ENCODE data around the gene MEOX1.

The MEOX1 gene

DNA sequence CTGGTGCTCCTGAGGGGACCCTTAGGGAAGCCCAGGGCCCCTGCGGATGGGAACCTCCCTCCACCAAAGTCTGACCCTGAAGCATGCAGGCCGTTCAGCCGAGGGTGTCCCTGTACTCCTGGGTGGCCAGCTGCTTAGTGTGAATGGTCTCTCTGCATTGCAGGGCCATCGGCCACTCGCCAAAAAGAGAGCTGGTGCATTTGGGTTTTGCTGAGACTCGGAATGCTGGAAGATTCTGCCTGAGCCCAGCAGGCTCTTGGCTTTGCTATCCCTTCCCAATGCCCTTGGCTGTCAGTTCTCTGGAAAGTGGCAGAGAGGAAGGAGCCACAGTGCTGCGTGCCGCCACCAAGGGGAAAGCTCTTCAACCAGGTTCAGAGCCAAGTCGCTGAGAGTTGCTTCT lies 2.8 kb downstream of the MEOX1 start:
- no peak for DNase-seq (ENCODE audit: low read depth in 1 of 2, low spot score in 1 of 2)

- no peak for DNase-seq (ENCODE audit: low read depth in 1 of 2, low spot score in 1 of 2)
Observed at GRCh38 chr17:43655693-43656255, 5.9 kb downstream of the MEOX1 start.

DNA sequence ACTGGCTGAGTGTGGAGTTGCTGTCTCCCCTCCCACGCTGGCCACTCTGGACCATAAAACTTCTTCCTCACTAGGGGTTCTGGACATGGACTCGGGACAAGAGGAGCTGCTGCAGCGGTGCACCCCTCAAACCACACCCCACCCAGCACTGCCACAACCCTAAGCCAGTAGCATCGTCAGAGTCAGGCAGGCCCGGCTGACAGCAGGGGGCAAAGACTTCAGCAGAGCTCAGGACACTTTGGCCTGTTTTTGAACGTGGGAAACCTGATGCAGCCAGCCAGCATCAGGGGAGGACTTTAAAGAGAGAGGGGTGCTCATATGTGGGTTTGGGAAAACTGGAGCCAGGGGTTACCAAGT lies 9.6 kb downstream of the MEOX1 start:
- DNase-seq (ENCODE audit: low read depth in 1 of 2, low spot score in 1 of 2): no peak

DNA sequence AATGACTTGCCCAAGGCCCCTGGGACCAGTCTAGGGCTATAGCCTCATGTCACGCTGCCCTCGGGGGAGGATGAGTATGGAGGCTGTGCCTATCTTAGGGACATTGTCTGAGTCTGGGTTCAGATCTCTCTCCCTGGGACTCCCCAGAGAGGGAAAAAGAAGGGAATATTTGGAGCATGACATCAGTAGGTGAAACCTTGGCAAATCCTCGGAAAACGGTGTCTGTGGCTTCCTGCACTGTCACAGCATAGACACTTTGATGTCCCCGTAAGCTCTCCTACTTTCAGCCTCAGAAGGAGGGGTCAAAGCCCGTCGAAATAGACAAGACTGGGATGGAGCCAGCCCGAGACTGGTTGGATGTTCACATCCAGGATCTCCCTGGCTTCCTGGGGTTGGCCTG lies 11.3 kb downstream of the MEOX1 start:
- no peak for DNase-seq (ENCODE audit: low read depth in 1 of 2, low spot score in 1 of 2)

GRCh38 chr17:43648916-43649315 lies 12.8 kb downstream of the MEOX1 start:
- DNase-seq (ENCODE audit: low read depth in 1 of 2, low spot score in 1 of 2): no peak

DNA sequence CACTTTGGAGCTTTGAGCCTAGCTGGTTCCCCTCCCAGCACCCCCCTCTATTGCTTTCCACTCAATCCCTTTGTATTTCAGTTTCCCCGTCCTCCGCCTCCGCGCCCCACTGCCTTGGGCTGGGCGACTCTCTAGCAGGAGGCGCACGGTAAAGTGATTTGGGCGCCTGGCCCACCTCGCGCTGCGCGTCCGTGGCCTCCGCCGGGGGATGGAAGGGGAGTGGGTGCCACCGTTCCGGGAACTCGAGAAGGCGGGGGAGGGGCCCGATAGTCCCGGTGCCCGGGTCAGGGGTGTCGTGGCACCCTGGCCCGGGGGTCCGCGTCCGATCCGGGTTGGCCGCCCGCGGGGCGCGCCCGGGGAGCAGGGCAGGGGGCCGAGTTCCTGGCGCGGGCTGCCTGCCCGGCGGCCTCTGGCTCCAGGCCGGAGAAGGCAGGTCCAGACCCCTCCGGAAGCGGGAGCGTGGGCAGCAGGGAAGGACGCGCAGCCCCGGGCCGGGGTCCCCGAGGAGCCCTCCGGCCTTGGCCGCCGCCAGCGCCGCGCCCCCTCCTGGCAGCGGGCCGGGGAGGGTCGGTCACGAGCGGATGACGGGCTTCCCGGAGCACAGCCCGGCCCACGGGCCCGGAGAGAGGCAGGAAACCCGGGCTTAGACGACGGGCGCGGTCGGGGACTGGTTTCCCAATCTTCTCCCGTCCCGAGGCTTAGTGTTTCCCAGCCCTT lies 15.8 kb downstream of the MEOX1 start:
- no peak for DNase-seq (ENCODE audit: low read depth in 1 of 2, low spot score in 1 of 2)

DNA sequence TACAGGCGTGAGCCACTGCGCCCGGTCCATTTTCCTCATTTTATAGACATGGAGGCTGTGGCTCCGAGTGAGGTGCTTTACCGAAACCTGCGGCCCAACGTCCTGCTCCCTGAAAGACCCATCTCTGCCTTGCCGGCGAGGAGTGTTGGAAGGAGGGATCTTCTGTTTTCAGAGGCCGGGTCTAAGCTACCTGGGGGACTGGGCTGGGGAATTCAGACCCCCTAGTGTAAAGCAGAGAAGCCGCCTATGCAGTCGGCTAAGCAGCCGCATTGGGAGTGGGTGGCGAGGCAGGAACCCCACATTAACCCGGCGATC lies 16.3 kb downstream of the MEOX1 start:
- no peak for DNase-seq (ENCODE audit: low read depth in 1 of 2, low spot score in 1 of 2)

GRCh38 chr17:43644081-43644480 lies 17.6 kb downstream of the MEOX1 start:
- no peak for DNase-seq (ENCODE audit: low read depth in 1 of 2, low spot score in 1 of 2)

DNA sequence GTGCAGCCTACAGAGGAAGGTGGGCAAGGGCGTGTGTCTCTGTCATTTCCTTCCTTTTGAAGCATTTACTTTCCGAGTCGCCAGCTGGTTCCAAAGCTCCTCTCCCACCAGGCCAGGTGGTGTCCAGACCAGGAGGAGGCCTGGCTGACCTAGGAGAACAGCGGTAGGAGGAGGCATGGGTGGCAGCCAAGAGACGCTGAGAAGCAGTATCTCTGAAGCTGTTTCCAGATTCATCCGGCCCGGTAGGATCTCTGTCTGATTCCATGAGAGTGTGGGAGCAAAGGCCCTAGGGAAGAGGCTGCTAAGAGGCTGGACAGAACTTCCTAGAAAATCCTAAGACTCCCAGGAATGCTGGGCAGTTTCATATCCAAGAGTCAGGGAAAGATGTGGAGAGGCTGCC lies 20.3 kb downstream of the MEOX1 start:
- no peak for DNase-seq (ENCODE audit: low read depth in 1 of 2, low spot score in 1 of 2)

DNA sequence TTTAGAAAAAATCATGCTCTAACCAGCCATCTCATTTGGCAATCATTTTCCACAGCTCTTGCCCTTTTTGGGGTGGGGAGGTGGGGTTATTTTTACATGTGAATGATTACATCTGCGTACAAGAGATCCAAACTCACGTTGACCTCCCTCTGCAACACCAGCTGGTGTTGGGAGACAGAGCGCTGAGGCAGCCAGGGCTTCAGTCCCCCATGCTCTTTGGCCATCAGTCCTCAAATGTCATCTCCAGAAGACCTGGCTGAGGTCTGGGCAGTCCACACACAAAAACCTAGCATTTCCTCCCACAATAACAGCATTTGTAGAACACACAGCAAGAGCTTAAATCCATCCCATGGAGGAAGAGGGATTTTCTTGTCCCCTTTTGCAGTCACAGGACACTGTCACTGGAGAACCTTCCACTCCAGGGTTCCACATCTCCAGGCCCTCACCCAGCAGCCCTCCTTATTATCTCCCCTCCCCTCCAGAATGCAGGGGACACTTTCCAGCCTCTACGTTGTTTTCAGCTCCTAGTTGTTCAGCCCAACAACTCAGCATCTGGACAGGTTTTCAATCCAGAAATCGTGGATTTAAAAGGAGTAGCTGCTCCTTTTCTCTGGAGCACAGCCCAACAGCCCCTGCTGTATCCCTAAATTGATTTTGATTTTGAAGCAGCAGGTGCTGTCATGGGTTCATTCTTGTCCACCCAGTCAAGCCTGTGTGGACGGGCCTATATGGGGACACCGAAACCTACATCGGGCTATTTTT lies 21.1 kb downstream of the MEOX1 start:
- DNase-seq (ENCODE audit: low read depth in 1 of 2, low spot score in 1 of 2): no peak

DNA sequence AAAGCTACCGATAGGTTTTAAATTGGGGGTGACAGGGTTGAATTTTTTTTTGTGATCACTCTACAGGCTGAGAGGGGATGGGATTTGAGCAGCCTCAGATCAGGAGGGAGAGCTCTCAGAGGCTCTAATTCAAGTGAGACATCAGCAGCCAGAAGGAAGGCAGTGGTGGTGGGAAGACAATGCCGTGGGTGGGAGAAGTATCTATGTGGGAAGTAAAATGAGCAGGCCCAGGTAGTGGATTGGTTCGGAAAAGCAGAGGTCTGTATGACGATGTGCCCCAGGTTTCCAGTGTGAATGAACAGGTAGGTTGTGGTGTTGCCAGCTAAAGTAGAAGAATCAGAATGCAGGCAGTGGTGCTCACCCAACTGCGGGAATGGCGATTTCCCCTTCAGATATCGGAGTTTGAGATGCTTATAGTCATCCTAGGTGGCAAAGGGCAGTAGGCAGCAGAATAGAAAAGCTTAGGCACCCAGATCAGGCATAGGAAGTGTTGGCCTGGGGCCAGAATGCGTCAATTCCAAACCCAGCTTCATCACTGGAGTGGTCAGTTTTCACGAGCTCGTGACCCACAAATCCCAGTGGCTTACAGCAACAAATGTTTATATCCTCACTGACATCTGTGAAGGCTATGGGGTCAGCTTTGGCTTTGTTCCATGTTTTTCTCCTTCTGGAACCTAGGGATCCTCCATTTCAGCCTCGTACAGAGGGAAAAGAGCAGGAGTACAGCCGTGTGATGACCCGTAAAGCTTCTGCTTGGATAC lies 24.0 kb downstream of the MEOX1 start:
- DNase-seq (ENCODE audit: low read depth in 1 of 2, low spot score in 1 of 2): no peak

DNA sequence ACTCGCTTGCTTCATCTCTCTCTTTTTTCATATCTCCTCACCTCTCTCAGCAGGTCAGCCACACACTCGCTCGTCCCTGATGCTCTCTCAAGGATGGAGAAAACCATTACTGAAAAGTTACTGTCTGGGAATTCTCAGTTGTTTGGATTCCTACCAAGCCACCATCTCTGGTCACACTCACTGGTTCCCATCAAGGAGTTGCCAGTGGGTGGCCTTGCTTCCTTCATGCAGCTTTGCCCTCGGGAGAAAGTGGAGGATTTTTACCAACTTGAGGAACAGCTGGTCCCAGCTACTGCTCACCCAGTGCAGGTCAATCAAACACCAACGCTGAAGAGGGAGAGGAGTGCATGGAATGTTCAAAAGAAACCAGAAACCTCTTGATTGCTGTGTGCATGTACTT lies 25.3 kb downstream of the MEOX1 start:
- no peak for DNase-seq (ENCODE audit: low read depth in 1 of 2, low spot score in 1 of 2)

- no peak for DNase-seq (ENCODE audit: low read depth in 1 of 2, low spot score in 1 of 2)
Observed at GRCh38 chr17:43634591-43635125, 27.1 kb downstream of the MEOX1 start.

DNA sequence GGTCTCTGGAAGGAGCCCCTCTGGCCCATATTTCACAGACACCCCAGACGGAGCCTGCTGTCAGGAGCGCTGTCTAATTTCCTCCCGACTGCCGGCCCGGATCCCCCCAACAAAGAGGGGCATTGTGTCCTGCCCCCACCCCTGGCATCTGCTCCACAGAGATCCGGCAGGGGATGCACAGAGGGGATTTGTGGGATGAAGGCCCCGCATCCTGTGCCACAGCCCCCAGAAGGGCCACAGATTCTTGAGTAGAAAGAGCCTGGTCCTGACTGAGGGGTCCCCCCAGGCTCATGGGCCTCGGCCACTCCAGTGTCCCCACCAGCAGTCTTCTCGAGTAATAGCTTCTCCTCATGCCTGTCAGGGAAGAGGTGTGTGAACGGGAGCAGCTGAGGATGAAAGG lies 29.5 kb downstream of the MEOX1 start:
- no peak for DNase-seq (ENCODE audit: low read depth in 1 of 2, low spot score in 1 of 2)

GRCh38 chr17:43631429-43631828 lies 30.3 kb downstream of the MEOX1 start:
- no peak for DNase-seq (ENCODE audit: low read depth in 1 of 2, low spot score in 1 of 2)

GRCh38 chr17:43628089-43628650 lies 33.6 kb downstream of the MEOX1 start:
- no peak for DNase-seq (ENCODE audit: low read depth in 1 of 2, low spot score in 1 of 2)

DNA sequence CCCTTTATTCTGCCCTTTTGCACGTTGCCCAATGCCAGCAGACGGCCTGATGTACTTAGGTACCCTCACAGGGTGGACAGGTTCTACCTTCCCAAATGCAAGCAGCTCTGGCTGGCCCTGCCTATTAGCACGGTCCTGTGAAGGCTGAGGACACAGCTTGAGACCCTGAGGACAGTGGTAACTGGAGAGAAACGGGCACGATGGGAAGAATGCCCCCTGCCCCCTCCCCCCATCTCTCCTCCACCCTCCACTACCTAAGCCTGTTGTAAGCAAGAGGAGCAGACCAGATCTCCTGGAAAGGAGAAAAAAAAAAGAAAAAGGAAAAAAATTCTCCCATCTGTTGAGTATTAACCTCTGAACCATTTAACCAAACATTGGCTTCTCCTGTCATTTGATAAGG lies 34.1 kb downstream of the MEOX1 start:
- DNase-seq (ENCODE audit: low read depth in 1 of 2, low spot score in 1 of 2): no peak

DNA sequence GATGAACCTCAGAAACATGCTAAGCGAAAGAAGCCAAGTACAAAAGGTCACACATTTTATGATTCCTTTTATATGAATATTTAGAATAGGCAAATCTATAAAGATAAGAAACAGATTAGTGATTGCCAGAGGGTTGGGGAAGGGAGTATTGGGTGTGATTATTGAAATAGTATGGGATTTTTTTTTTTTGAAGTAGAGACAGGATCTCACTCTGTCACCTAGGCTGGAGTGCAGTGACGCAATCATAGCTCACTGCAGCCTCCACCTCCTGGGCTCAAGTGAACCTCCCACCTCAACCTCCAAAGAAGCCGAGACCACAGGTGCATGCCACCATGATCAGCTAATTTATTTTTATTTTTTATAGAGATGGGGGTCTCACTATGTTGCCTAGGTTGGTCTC lies 35.7 kb downstream of the MEOX1 start:
- no peak for DNase-seq (ENCODE audit: low read depth in 1 of 2, low spot score in 1 of 2)

GRCh38 chr17:43625606-43626005 lies 36.1 kb downstream of the MEOX1 start:
- DNase-seq (ENCODE audit: low read depth in 1 of 2, low spot score in 1 of 2): no peak

DNA sequence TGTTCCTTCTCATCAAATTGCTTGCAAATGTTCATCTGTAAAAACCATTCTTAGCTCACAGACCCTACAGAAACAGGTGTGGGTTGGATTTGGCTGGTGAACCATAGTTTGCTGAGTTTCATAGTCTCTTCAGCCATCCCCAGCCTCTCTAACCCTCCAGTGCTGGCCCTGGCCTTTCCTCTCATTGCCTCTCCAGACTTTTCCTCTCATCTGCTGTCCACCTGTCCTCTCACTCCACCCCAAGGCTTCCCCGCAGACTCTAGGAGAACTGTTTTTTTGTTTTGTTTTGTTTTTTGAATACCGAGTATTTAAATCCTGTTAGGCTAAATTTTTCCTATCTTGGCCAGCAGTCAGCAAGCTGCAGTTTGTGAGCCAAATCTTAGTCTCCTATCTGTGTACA lies 41.1 kb downstream of the MEOX1 start:
- no peak for DNase-seq (ENCODE audit: low read depth in 1 of 2, low spot score in 1 of 2)

DNA sequence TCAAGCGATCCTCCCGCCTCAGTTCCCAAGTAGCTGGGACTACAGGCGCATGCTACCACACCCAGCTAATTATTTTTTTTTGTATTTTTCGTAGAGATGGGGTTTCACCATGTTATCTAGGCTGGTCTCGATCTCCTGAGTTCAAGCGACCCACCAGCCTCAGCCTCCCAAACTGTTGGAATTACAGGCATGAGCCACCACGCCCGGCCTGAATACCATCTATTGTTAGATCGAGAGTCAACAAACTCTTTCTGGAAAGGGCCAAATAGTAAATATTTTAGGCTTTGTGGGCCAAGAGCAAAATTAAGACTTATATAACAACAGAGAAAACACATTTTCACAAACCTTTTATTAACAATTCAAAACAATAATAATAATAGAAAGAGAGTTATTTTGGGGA lies 41.6 kb downstream of the MEOX1 start:
- DNase-seq (ENCODE audit: low read depth in 1 of 2, low spot score in 1 of 2): no peak

GRCh38 chr17:43619705-43620104 lies 42.0 kb downstream of the MEOX1 start:
- no peak for DNase-seq (ENCODE audit: low read depth in 1 of 2, low spot score in 1 of 2)

All from activated T-helper 1 cell treated with anti-CD3 and anti-CD28 coated beads, Interleukin-2, amount 50 U/mL, for 16 hours (primary cell).